Cardiac muscle cell (in vitro differentiated cells and primary cell): Measurements from ENCODE around the gene APOA1. TPM values are rescaled to one million over a fixed set of nuclear protein-coding genes. Genes with fewer than 3 reads are reported as not detected.
A peak's percentile ranks its signal among the peaks of the same experiment; 100 is the strongest.

ENCODE experiments used
- DNase-seq, 2 donors: peaks; one replicate each; pipeline versions ENCODE4 v3.0.0 to v3.0.0-alpha.2; 2010 to 2017; ENCODE audit warnings: low read depth in 1 of 2, low spot score in 1 of 2
- H3K27ac ChIP-seq: fragments of 200-600 bp; sonication (generic); 2 replicates; pipeline ENCODE4 v1.5.1; 2016
- H3K27me3 ChIP-seq: fragments of 200-600 bp; sonication (generic); 2 replicates; pipeline ENCODE4 v1.6.0; 2016; ENCODE audit warnings: control low read depth
- H3K36me3 ChIP-seq: fragments of 200-600 bp; sonication (generic); 2 replicates; pipeline ENCODE4 v1.5.1; 2016; ENCODE audit warnings: control low read depth
- H3K4me1 ChIP-seq: fragments of 200-600 bp; sonication (generic); 2 replicates; pipeline ENCODE4 v1.8.1; 2017; ENCODE audit warnings: low read depth, mild to moderate bottlenecking, mixed run types
- H3K4me3 ChIP-seq: fragments of 200-600 bp; sonication (generic); 2 replicates; pipeline ENCODE4 v1.5.1; 2016; ENCODE audit warnings: mild to moderate bottlenecking
- H3K9me3 ChIP-seq: fragments of 200-600 bp; sonication (generic); 2 replicates; pipeline ENCODE4 v1.5.1; 2017; ENCODE audit warnings: low read depth, mild to moderate bottlenecking, control low read depth
- polyA plus RNA-seq: library from polyadenylated mRNA; unstranded; fragments of >200 nt; fragmentation: Nextera tagmentation; extraction: Ambion mirVana; gene quantifications from 2 replicates; pipeline ENCODE4 v1.2.1, GENCODE V29; 2016
- total RNA-seq: library from RNA; depleted of rRNA; stranded (reverse); fragments of >200 nt; gene quantifications from 2 replicates; pipeline ENCODE4 v1.2.3, GENCODE V29; 2016
- TF ChIP-seq, protein P1 (sequence below): IDR thresholded peaks from 2 replicates; pipeline ENCODE4 v1.5.1; 2012; ENCODE audit warnings: low read depth, mild to moderate bottlenecking, low read length

APOA1 gene
- total and polyA plus RNA-seq, 2 experiments from 2014 or later = 56.3 to 117 TPM

DNA sequence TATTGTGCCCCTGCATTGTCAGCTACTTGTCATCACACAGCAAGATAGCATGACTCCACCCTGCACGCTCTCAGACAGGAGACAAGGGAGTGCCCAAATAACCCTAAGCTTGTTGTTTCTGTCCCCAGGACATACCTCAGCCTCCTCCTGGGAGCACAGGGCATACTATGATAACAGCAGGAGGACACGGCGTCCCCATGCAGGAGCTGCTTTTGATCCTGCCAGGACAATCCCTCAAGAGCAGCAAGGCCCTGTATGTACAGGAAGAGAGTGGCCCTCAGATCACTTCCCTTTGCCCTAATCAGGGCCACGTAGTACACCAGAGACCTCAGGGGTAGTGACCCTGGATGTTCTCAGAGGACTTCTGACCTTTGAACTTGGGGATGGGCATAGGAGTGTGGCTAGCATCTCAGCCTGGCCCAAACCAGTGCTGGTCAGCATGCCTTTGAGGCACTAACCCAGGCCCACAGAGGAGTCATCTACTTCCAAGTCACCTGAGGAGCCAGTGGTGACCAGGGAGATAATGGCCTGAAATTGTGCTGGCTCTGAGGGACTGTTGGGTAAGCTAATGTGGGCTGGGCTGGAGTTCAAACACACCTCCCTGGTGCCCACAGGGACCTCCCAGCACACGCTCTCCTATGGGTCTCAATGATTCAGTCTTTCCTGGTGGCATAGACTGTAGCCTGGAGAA lies 23.5 kb downstream of the APOA1 start:
- DNase-seq = no peak
- Histone ChIP-seq H3K9me3 (no peaks in the 10 kb centered on the region), H3K27ac (no peak overlapping the region), H3K4me3 (no peak overlapping the region), H3K36me3 (no peaks in the 10 kb centered on the region), H3K27me3 (no peaks in the 10 kb centered on the region), H3K4me1 (no peaks in the 10 kb centered on the region)
- TF ChIP-seq, protein P1, sequence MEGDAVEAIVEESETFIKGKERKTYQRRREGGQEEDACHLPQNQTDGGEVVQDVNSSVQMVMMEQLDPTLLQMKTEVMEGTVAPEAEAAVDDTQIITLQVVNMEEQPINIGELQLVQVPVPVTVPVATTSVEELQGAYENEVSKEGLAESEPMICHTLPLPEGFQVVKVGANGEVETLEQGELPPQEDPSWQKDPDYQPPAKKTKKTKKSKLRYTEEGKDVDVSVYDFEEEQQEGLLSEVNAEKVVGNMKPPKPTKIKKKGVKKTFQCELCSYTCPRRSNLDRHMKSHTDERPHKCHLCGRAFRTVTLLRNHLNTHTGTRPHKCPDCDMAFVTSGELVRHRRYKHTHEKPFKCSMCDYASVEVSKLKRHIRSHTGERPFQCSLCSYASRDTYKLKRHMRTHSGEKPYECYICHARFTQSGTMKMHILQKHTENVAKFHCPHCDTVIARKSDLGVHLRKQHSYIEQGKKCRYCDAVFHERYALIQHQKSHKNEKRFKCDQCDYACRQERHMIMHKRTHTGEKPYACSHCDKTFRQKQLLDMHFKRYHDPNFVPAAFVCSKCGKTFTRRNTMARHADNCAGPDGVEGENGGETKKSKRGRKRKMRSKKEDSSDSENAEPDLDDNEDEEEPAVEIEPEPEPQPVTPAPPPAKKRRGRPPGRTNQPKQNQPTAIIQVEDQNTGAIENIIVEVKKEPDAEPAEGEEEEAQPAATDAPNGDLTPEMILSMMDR = no peak

DNA sequence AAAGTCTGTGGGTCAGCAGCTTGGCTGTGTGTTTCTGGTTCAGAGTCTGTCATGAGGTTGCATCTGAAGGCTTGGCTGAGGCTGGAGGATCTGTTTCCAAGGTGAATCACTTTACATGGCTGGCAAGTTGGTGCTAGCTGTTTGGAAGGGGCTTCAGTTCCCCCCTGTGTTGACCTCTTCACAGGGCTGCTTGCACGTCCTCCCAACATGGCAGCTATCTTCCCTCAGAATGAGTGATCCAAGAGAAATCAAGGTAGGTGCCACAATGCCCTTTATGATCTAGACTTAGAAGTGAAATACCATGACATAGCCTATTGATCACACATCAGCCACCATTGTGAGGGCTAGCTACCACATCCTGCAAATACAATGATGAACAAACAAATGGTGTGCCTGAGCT lies 24.3 kb downstream of the APOA1 start:
- no peaks in the 10 kb centered on the region for H3K36me3 ChIP-seq
- H3K9me3 ChIP-seq = no peaks in the 10 kb centered on the region
- H3K27ac ChIP-seq = no peak overlapping the region
- H3K4me1 ChIP-seq = no peaks in the 10 kb centered on the region
- no peak for DNase-seq
- TF ChIP-seq, protein P1 = no peak
- no peak overlapping the region for H3K4me3 ChIP-seq
- H3K27me3 ChIP-seq = no peaks in the 10 kb centered on the region

DNA sequence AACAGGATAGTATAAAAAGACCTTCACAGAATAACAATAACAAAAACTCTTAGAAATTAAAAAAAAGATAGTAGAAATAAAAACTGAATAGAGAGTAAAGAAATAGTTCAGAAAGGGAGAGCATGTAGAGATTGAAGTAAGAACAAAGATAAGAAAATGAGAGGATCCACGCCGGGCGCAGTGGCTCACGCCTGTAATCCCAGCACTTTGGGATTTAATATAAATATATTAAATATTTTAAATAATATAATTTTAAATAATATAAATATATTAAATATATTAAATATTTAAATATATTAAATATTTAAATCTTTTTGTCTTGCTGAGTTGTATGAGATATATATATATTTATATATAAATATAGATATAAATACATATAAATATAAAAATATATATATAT lies 25.3 kb downstream of the APOA1 start:
- Histone ChIP-seq H3K27ac (no peak overlapping the region), H3K4me1 (no peaks in the 10 kb centered on the region)

DNA sequence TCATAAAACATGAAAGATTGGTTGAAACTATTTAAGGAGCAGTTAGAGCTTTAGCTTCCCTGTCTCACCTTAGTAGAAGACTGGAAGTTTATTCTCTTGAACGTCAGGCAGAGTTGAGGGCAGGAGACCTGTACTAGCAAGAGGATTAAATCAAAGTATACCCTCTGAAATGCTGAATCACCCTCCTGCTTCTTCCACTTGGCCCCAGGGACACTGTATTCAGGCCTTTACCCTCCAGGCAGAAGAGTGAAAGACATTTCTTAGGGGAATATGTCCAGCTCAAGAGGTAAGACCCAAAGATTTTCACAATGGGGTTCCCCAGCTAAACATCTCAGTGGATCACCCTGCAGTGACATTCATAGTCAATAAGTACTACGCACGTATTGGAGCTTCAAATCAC lies 26.2 kb downstream of the APOA1 start:
- TF ChIP-seq, protein P1 = no peak
- Histone ChIP-seq H3K9me3 (no peaks in the 10 kb centered on the region), H3K27me3 (no peaks in the 10 kb centered on the region), H3K4me1 (no peaks in the 10 kb centered on the region), H3K4me3 (no peak overlapping the region), H3K27ac (no peak overlapping the region), H3K36me3 (no peaks in the 10 kb centered on the region)
- no peak for DNase-seq

More for the DNA sequence above, 25.3 kb downstream of the APOA1 start:
- no peak overlapping the region for H3K4me3 ChIP-seq
- DNase-seq = no peak
- TF ChIP-seq, protein P1 = no peak
- no peaks in the 10 kb centered on the region for H3K9me3 ChIP-seq
- H3K27me3 ChIP-seq = no peaks in the 10 kb centered on the region
- no peaks in the 10 kb centered on the region for H3K36me3 ChIP-seq

DNA sequence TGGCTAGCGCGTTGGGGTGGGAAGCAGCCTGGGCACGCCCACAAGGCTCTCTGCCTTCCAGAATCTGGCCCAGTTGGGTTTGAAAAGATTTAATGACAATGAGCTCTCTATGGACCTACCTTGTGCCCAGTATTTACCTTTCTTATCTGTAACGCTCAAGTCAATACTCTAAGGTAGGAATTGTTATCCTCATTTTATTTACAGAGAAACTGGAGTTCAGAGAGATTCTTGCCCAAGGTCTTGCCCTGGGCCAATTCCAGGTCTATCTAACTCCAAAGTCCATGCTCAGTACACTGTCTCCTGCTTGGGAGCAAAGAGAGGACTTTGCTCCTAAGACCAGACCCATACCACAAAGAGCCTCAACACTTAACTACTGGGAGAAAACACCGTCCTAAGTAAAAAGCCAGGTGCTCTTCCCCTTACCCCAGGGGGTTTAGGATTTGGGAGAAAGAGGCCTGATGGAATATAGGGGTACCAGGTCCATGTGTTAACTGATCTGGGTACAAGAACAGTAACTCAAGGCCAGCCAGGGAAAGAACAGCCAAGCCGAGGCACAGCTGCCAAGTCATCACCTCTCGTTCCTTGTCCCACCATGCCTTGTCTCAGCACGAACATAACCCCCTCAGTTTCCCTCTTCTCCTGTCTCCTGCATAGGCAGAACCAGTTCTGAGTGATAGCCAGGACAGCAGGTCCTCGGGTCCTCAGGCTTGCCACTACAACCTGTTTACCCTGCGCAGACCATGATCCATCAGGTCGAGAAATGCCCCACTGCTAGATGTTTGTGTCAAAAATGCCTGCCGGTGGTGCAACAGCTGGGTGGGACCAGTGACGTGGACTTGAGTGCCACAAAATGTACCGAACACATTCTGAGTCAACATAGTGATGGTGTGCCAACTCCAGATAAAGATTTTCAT lies 28.9 kb downstream of the APOA1 start:
- no peaks in the 10 kb centered on the region for H3K4me1 ChIP-seq
- no peaks in the 10 kb centered on the region for H3K9me3 ChIP-seq
- TF ChIP-seq, protein P1 = no peak
- no peak overlapping the region for H3K4me3 ChIP-seq
- H3K27me3 ChIP-seq = no peaks in the 10 kb centered on the region
- H3K36me3 ChIP-seq = no peaks in the 10 kb centered on the region
- H3K27ac ChIP-seq = no peak overlapping the region
- DNase-seq = peak in 1 of 2 donors; percentile 84
